Omental fat pad (tissue), 4 donors: Measurements from ENCODE around the gene TMPRSS4. TPM values are rescaled to one million over a fixed set of nuclear protein-coding genes. Genes with fewer than 3 reads are reported as not detected.

Experiments used
- ATAC-seq: fragments of 150-250 bp; one replicate; pipeline ENCODE4 v1.9.1; 2016; ENCODE audit warnings: mild to moderate bottlenecking, moderate library complexity; ENCODE audit not compliant: low FRiP score
- DNase-seq: peaks from one replicate; pipeline ENCODE4 v3.0.0-alpha.2; 2019; ENCODE audit warnings: low spot score
- total RNA-seq, 4 donors: library from RNA; depleted of rRNA; stranded (reverse); fragments of >200 nt; gene quantifications; one replicate each; pipeline ENCODE4 v1.1.0, GENCODE V29; 2016
- TF ChIP-seq, protein P1 (sequence below), 3 donors: fragments of 450-650 bp; IDR thresholded peaks; one replicate each; pipeline ENCODE4 v1.5.1; 2016 to 2017; ENCODE audit warnings: antibody characterized with exemption in 3 of 3, mild to moderate bottlenecking in 3 of 3, moderate library complexity in 2 of 3

Gene TMPRSS4
- total RNA-seq, 4 donors from 2014 or later = not detected

- peak; percentile 24 for ATAC-seq
Measured at GRCh38 chr11:118088531-118088930, 11.7 kb downstream of the TMPRSS4 start.

GRCh38 chr11:118090545-118091162 lies 13.8 kb downstream of the TMPRSS4 start:
- TF ChIP-seq, protein P1, sequence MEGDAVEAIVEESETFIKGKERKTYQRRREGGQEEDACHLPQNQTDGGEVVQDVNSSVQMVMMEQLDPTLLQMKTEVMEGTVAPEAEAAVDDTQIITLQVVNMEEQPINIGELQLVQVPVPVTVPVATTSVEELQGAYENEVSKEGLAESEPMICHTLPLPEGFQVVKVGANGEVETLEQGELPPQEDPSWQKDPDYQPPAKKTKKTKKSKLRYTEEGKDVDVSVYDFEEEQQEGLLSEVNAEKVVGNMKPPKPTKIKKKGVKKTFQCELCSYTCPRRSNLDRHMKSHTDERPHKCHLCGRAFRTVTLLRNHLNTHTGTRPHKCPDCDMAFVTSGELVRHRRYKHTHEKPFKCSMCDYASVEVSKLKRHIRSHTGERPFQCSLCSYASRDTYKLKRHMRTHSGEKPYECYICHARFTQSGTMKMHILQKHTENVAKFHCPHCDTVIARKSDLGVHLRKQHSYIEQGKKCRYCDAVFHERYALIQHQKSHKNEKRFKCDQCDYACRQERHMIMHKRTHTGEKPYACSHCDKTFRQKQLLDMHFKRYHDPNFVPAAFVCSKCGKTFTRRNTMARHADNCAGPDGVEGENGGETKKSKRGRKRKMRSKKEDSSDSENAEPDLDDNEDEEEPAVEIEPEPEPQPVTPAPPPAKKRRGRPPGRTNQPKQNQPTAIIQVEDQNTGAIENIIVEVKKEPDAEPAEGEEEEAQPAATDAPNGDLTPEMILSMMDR (IDR thresholded peaks at IDR 0.05) = no peak
- DNase-seq (no peak), ATAC-seq (no peak)

More at GRCh38 chr11:118088531-118088930, 11.7 kb downstream of the TMPRSS4 start:
- no peak for DNase-seq
- TF ChIP-seq, protein P1 (IDR thresholded peaks at IDR 0.05) = no peak

DNA sequence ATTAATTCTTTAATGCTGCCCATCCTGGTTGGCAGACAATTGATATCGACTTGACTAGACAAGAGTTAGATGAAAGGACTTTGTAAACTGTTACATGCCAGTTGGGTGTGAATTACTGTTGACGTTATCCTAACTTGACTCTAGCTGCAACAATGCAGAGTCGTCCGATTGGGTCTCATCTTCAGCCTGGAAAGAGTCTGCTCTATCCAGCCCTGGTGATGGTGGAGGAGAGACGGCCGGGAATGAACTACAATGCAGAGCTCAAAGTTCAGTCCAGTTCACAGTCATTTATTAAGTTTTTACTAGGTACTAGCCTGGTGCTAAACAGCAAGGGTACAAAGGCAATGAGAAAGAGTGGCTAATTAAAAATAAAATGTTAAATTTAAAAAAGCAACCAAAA lies 14.8 kb downstream of the TMPRSS4 start:
- DNase-seq (no peak), ATAC-seq (no peak)
- TF ChIP-seq, protein P1 (IDR thresholded peaks at IDR 0.05) = no peak

DNA sequence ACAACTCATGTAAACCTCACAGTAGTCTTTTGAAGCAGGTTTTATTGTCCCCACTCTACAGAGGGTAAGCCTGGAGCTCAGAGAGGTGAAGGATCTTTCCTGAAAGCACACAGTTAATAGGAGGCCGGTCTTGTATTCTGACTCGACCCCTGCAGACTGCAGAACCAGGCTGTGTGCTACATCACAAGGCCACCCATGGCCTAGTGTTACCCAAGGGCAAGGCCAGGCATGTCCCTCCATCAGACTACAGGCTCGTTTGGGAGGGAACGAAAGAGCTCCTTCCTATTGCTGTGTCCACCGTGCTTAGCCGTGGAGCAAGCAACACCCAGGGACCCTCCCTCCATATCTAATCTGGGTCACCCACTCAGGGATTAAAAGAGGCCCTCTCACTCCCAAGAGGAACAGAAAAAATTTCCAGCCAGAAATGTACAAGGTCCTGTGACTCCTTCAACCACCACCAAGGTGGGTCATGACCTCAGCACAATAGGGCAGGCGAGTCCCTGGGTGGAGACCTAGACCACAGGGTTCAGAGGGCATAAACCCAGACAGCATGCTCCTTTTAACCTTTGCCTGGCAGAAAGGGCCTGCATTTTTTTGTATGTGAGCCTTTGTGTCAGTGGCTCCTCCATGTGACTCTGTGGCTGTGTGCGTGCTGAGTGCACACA lies 16.2 kb downstream of the TMPRSS4 start:
- ATAC-seq = no peak
- TF ChIP-seq, protein P1 (IDR thresholded peaks at IDR 0.05) = no peak
- DNase-seq = no peak

GRCh38 chr11:118095493-118095892 lies 18.6 kb downstream of the TMPRSS4 start:
- TF ChIP-seq, protein P1 (IDR thresholded peaks at IDR 0.05) = no peak
- ATAC-seq (no peak), DNase-seq (no peak)

DNA sequence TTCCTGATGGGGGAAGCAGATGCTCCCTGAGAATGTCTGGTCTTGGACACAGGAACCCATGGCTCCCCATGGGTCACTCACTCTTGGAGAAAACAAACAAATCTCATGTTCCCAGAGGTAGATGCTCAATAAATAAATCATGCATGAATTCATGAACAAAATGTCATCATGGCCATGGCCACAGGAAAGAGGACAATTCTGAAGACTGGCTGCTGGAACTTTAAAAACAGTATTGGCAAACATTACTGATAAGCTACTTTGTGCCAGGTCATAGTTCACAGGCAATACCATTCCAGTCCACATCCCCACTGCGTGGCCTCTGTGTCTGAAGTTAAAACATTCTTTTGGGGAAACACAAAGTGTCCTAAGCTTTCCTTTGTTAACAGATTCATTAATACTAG lies 19.1 kb downstream of the TMPRSS4 start:
- TF ChIP-seq, protein P1 (IDR thresholded peaks at IDR 0.05) = no peak
- no peak for ATAC-seq
- DNase-seq = no peak
